ENCODE measurements around the gene SLC22A5.

The SLC22A5 gene

DNA sequence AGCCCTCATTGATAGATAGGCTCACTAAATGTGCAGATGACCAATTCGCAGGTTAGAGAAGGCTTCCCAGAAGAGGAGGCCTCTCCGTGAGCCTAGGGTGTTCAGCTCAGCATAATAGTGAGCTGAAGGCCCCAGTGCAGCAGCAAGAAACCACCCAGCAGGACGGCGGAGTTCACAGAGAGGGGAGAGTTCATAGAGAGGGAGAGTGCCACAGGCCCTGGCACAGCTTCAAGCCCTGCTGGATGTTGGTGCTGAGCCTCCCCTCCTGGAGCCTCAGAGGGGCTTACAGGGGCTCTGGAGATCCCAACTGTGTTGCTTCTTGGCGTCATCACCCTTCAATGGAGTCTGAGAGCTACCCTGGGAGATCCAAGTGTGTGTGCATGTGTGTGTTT is 2.1 kb downstream of the SLC22A5 start:
- no peak overlapping the region for H3K4me3 ChIP-seq (ENCODE audit: control insufficient read depth in 1 of 7, extremely low read depth in 1 of 7, insufficient read depth in 4 of 7, low read depth in 2 of 7, low read length in 6 of 7)

DNA sequence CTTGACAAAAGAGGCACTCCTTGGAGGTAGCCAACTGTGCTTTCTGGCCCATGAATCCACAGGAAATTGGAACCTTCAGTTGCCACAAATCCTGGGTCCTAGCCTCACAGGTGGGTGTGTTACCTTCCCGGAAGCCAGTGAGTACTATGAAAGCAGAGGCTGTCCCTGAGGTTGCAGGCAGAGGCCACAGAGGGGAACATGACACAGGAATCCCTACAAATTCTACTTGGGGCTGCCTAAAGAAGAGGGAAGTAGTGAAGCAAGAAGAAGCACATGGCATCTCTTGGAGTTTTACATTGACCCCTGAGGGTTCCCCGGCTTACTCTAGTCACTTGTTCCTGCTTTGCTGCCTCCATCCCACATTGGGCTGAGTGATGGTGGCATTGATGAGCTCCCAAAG is 2.6 kb downstream of the SLC22A5 start:
- CTCF ChIA-PET, result interaction anchor here (0.5 to 2.2 kb wide), 6 partner anchors 11 to 130 kb away, joined by 3 to 11 read pairs (median 4); no protein-coding TSS in a partner anchor
- 61% methylated on average over 2 of the region's 2 CpGs for WGBS (ENCODE audit: insufficient coverage)
- Histone ChIP-seq H3K27ac (ENCODE audit: insufficient read depth in 1 of 2, low read depth in 1 of 2, low read length in 2 of 2, poor library complexity in 1 of 2, severe bottlenecking in 2 of 2) (no peak overlapping the region), H3K9me3 (ENCODE audit: control extremely low read depth in 1 of 5, control insufficient read depth in 4 of 5, insufficient read depth in 2 of 5, low read depth in 1 of 5, low read length in 4 of 5) (no peaks in the 10 kb centered on the region), H3K27me3 (replicated peaks in 2 of 5; ENCODE audit: control insufficient read depth in 4 of 5, insufficient read depth in 5 of 5, low read length in 4 of 5) (peaks cover 0 to 2% (median 0%) of the 10 kb centered on the region in 5 experiments), H3K4me1 (ENCODE audit: control extremely low read depth in 1 of 4, control insufficient read depth in 4 of 4, insufficient read depth in 4 of 4, low read length in 3 of 4) (peaks cover 0 to 32% (median 17%) of the 10 kb centered on the region in 4 experiments), H3K4me3 (ENCODE audit: control insufficient read depth in 1 of 7, extremely low read depth in 1 of 7, insufficient read depth in 4 of 7, low read depth in 2 of 7, low read length in 6 of 7) (no peak overlapping the region), H3K36me3 (ENCODE audit: control insufficient read depth in 4 of 4, insufficient read depth in 4 of 4, low read length in 3 of 4) (no peaks in the 10 kb centered on the region)
- POLR2A ChIA-PET, result no interaction called here
- no peak for DNase-seq

More for the DNA sequence above, 2.1 kb downstream of the SLC22A5 start:
- Histone ChIP-seq H3K9me3 (ENCODE audit: control extremely low read depth in 1 of 5, control insufficient read depth in 4 of 5, insufficient read depth in 2 of 5, low read depth in 1 of 5, low read length in 4 of 5) (no peaks in the 10 kb centered on the region), H3K27me3 (replicated peaks in 2 of 5; ENCODE audit: control insufficient read depth in 4 of 5, insufficient read depth in 5 of 5, low read length in 4 of 5) (peaks cover 0 to 2% (median 0%) of the 10 kb centered on the region in 5 experiments), H3K4me1 (ENCODE audit: control extremely low read depth in 1 of 4, control insufficient read depth in 4 of 4, insufficient read depth in 4 of 4, low read length in 3 of 4) (peaks cover 0 to 32% (median 17%) of the 10 kb centered on the region in 4 experiments), H3K36me3 (ENCODE audit: control insufficient read depth in 4 of 4, insufficient read depth in 4 of 4, low read length in 3 of 4) (no peaks in the 10 kb centered on the region), H3K27ac (ENCODE audit: insufficient read depth in 1 of 2, low read depth in 1 of 2, low read length in 2 of 2, poor library complexity in 1 of 2, severe bottlenecking in 2 of 2) (no peak overlapping the region)
- no peak for DNase-seq
- WGBS (ENCODE audit: insufficient coverage), result 100% methylated on average over 1 of the region's 5 CpGs
- POLR2A ChIA-PET, result no interaction called here
- CTCF ChIA-PET, result interaction anchor here (1.3 to 2.2 kb wide), 4 partner anchors 12 to 99 kb away, joined by 3 to 11 read pairs (median 5); no protein-coding TSS in a partner anchor

DNA sequence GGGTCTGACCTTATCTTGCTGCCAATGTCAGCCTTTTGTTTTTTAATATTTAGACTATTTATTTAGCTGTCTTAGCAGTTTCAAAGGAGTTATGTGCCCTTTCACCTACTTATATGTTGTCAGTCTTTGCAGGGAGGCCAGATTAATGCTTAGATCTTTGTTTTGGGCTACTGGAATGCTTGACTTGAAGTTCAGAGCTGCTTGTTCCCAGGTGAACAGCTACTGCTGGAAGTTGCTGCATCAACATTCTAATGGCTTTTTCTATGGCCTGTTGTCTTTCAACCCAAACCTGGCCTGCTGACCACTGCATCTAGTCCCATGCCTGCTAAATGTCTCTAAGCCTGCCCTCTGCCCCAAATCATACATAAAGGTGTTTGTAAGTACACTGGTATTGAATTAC is 3.0 kb downstream of the SLC22A5 start:
- H3K4me3 ChIP-seq (ENCODE audit: control insufficient read depth in 1 of 7, extremely low read depth in 1 of 7, insufficient read depth in 4 of 7, low read depth in 2 of 7, low read length in 6 of 7), result no peak overlapping the region
- POLR2A ChIA-PET, result no interaction called here
- H3K27me3 ChIP-seq (replicated peaks in 2 of 5; ENCODE audit: control insufficient read depth in 4 of 5, insufficient read depth in 5 of 5, low read length in 4 of 5), result peaks cover 0 to 2% (median 0%) of the 10 kb centered on the region in 5 experiments
- peaks cover 0 to 32% (median 17%) of the 10 kb centered on the region in 4 experiments for H3K4me1 ChIP-seq (ENCODE audit: control extremely low read depth in 1 of 4, control insufficient read depth in 4 of 4, insufficient read depth in 4 of 4, low read length in 3 of 4)
- no peaks in the 10 kb centered on the region for H3K36me3 ChIP-seq (ENCODE audit: control insufficient read depth in 4 of 4, insufficient read depth in 4 of 4, low read length in 3 of 4)
- CTCF ChIA-PET, result interaction anchor here (0.5 to 2.2 kb wide), 6 partner anchors 11 to 130 kb away, joined by 3 to 11 read pairs (median 4); no protein-coding TSS in a partner anchor
- H3K27ac ChIP-seq (ENCODE audit: insufficient read depth in 1 of 2, low read depth in 1 of 2, low read length in 2 of 2, poor library complexity in 1 of 2, severe bottlenecking in 2 of 2), result no peak overlapping the region
- no peak for DNase-seq
- no peaks in the 10 kb centered on the region for H3K9me3 ChIP-seq (ENCODE audit: control extremely low read depth in 1 of 5, control insufficient read depth in 4 of 5, insufficient read depth in 2 of 5, low read depth in 1 of 5, low read length in 4 of 5)

DNA sequence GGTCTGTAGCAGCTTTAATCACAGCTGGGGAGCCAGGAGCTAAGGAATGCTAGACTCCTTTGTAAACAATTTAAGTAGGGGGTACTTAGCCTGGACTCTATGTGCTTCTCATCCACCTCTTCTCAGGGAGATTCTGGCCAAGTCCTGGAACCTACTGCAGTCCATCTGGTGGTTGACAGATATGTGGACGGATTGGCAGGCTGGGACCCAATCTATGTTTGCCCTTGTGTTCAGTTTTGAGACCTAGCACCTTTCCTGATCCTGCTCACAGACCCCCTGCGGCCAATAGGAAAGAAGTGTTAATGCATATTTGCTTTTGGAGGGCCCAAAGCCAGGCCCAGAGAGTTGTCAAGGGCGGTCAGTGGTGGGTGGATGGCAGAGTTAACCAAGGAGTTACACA is 6.4 kb downstream of the SLC22A5 start:
- Histone ChIP-seq H3K27me3 (replicated peaks in 2 of 5; ENCODE audit: control insufficient read depth in 4 of 5, insufficient read depth in 5 of 5, low read length in 4 of 5) (no peaks in the 10 kb centered on the region), H3K27ac (ENCODE audit: insufficient read depth in 1 of 2, low read depth in 1 of 2, low read length in 2 of 2, poor library complexity in 1 of 2, severe bottlenecking in 2 of 2) (no peak overlapping the region), H3K4me3 (ENCODE audit: control insufficient read depth in 1 of 7, extremely low read depth in 1 of 7, insufficient read depth in 4 of 7, low read depth in 2 of 7, low read length in 6 of 7) (no peak overlapping the region), H3K36me3 (ENCODE audit: control insufficient read depth in 4 of 4, insufficient read depth in 4 of 4, low read length in 3 of 4) (peaks cover 0 to 15% (median 0%) of the 10 kb centered on the region in 4 experiments), H3K4me1 (ENCODE audit: control extremely low read depth in 1 of 4, control insufficient read depth in 4 of 4, insufficient read depth in 4 of 4, low read length in 3 of 4) (peaks cover 0 to 14% (median 7%) of the 10 kb centered on the region in 4 experiments), H3K9me3 (ENCODE audit: control extremely low read depth in 1 of 5, control insufficient read depth in 4 of 5, insufficient read depth in 2 of 5, low read depth in 1 of 5, low read length in 4 of 5) (no peaks in the 10 kb centered on the region)
- ChIA-PET CTCF (interaction anchor here (1.0 to 1.5 kb wide), 3 partner anchors 13 to 126 kb away, joined by 3 read pairs; no protein-coding TSS in a partner anchor), POLR2A (no interaction called here)
- WGBS (ENCODE audit: insufficient coverage), result 96% methylated on average over 3 of the region's 3 CpGs
- DNase-seq, result no peak

DNA sequence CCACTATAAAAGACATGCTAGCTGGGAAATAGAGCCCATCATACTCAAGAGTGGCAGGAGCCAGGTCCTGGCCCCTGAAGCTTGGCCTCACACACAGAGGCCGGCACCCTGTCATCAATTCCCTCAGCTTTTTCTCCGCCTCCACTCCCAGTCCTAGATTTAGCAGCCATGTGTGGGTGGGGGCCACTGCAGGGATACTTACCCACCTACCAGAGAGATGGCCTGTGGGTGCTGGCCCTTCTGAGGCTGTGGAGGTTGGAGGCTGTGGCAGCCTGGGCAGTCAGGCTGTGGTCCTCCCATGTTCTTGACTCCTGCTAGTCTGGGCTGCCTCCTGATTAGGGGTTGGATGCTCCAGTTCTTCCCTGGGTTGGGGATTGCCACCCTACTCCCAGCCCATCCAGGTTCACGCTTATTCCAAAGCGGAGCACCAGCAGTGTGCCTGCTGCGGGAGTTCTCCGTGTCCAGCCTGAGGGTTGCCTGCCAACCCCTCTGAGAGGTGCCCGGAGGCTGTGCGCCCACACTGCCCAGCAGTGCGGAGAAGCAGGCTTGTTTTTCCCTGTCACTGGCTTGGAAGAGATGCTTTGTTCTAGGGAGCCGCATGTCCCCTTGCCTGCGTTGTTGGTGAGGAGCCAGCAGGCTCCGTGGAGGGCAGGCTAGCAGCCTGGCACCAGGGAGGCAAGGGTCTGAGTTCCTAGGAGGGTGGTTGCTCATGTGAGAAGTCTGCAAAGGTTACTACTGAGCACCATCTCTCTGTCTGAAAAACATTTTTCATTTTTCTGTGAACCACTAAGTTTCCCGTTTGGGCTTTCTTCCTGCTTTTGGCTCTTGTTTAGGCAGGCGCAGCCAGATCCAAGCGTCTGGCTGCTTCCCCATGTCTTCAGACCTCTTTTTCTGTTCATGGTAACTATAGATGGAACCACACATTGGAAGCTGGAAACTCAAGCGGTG is 7.5 kb downstream of the SLC22A5 start:
- ChIA-PET POLR2A (no interaction called here), CTCF (interaction anchor here (2.2 kb wide), 2 partner anchors 8 to 10 kb away, joined by 11 read pairs; partner anchors contain the start of gene SLC22A5)
- Histone ChIP-seq H3K27ac (ENCODE audit: insufficient read depth in 1 of 2, low read depth in 1 of 2, low read length in 2 of 2, poor library complexity in 1 of 2, severe bottlenecking in 2 of 2) (no peak overlapping the region), H3K4me3 (ENCODE audit: control insufficient read depth in 1 of 7, extremely low read depth in 1 of 7, insufficient read depth in 4 of 7, low read depth in 2 of 7, low read length in 6 of 7) (no peak overlapping the region), H3K9me3 (ENCODE audit: control extremely low read depth in 1 of 5, control insufficient read depth in 4 of 5, insufficient read depth in 2 of 5, low read depth in 1 of 5, low read length in 4 of 5) (no peaks in the 10 kb centered on the region), H3K4me1 (ENCODE audit: control extremely low read depth in 1 of 4, control insufficient read depth in 4 of 4, insufficient read depth in 4 of 4, low read length in 3 of 4) (peaks cover 0 to 12% (median 3%) of the 10 kb centered on the region in 4 experiments), H3K36me3 (ENCODE audit: control insufficient read depth in 4 of 4, insufficient read depth in 4 of 4, low read length in 3 of 4) (peaks cover 0 to 15% (median 0%) of the 10 kb centered on the region in 4 experiments), H3K27me3 (replicated peaks in 2 of 5; ENCODE audit: control insufficient read depth in 4 of 5, insufficient read depth in 5 of 5, low read length in 4 of 5) (no peaks in the 10 kb centered on the region)
- 98% methylated on average over 15 of the region's 16 CpGs for WGBS (ENCODE audit: insufficient coverage)
- no peak for DNase-seq

DNA sequence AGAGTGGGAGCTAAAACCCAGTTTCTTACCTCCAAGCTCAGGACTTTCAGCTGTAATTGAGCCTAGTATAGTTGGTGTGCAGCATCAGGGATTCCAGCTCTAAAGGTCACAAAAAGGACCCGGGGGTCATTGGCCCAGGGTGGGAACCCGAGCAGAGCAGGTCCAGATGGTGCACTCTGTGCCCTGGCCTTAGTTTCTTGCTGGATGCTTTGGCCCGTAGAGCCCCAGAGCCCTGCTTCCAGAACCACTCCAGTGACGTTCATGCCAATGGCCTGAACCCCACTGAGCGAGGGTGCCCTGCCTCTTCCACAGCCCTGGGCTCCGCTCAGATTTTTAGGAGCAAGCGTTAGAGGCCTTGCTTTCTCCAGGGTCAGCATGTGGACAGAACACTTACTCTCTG is 8.2 kb downstream of the SLC22A5 start:
- Histone ChIP-seq H3K27ac (ENCODE audit: insufficient read depth in 1 of 2, low read depth in 1 of 2, low read length in 2 of 2, poor library complexity in 1 of 2, severe bottlenecking in 2 of 2) (no peak overlapping the region), H3K4me3 (ENCODE audit: control insufficient read depth in 1 of 7, extremely low read depth in 1 of 7, insufficient read depth in 4 of 7, low read depth in 2 of 7, low read length in 6 of 7) (no peak overlapping the region), H3K27me3 (replicated peaks in 2 of 5; ENCODE audit: control insufficient read depth in 4 of 5, insufficient read depth in 5 of 5, low read length in 4 of 5) (no peaks in the 10 kb centered on the region), H3K36me3 (ENCODE audit: control insufficient read depth in 4 of 4, insufficient read depth in 4 of 4, low read length in 3 of 4) (peaks cover 0 to 15% (median 0%) of the 10 kb centered on the region in 4 experiments), H3K9me3 (ENCODE audit: control extremely low read depth in 1 of 5, control insufficient read depth in 4 of 5, insufficient read depth in 2 of 5, low read depth in 1 of 5, low read length in 4 of 5) (no peaks in the 10 kb centered on the region), H3K4me1 (ENCODE audit: control extremely low read depth in 1 of 4, control insufficient read depth in 4 of 4, insufficient read depth in 4 of 4, low read length in 3 of 4) (peaks cover 0 to 5% (median 0%) of the 10 kb centered on the region in 4 experiments)
- POLR2A ChIA-PET, result no interaction called here
- WGBS (ENCODE audit: insufficient coverage), result 89% methylated on average over 6 of the region's 7 CpGs
- CTCF ChIA-PET, result interaction anchor here (2.2 kb wide), 2 partner anchors 9 to 10 kb away, joined by 11 read pairs; partner anchors contain the start of gene SLC22A5
- DNase-seq, result no peak
